ENCODE data around the gene FOXF2.

DNA sequence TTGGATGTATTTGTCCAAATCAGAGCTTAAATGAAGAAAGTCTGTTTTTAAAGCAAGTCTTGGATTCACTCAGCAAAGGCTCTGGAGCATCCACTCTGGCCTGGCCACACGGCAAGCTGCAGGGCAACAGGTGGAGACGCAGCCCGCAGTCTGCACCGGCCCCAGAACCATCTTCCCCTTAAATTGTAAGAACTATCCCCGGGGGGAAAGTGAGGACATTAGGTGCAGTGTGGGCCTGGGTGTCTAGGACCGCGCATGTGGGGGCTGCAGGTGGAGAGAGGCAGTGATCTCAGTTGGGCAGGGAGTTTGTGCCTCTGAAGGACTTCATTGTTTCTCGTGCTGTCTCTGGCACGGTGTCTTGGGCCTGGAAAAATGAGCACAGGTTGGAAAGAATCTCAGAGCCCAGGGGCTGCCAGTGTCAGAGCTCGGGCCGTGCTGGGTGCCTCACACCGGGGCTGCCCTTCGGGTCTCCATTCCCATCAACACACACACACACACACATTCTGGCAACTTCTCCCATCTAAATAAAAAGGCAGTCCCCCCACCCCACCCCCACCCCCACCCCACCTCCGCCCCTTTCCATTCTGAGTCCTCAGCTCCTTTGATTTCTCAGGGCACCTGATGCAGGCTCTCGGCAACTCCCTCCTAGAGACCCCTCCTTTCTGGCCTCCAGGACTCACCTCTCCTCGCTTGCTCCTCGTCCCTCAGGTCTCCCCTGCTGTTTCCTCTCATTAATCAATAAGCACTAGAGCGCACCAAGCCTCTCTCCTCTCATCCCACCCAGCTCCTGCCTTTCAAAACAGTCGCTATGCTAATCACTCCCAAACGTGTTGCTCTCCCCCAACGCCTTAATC, 48.4 kb downstream of the FOXF2 start:
- TF ChIP-seq POLR2A (IDR thresholded peaks at IDR 0.05) = no peak
- no peak for TF ChIP-seq EP300 (IDR thresholded peaks at IDR 0.05)

Measured in ovary (tissue), 1 donor.